H1 (cell line): ENCODE data around the gene SAP30L.

ENCODE experiments used
- E2F6 ChIP-seq: IDR thresholded peaks from 2 replicates; pipeline ENCODE4 v1.6.1; 2012; ENCODE audit warnings: inconsistent platforms
- EP300 ChIP-seq, 2 experiments: IDR thresholded peaks; 1 replicate in 1 of 2; 2 replicates in 1 of 2; pipeline ENCODE4 v1.6.1; 2011 to 2012; ENCODE audit warnings: low read depth in 2 of 2, low read length in 2 of 2, mild to moderate bottlenecking in 2 of 2, borderline replicate concordance in 1 of 2, inconsistent platforms in 1 of 2, moderate library complexity in 1 of 2
- EZH2 ChIP-seq: fragments of 200-600 bp; sonication (generic); IDR thresholded peaks from 2 replicates; pipeline ENCODE4 v1.7.1; 2012; ENCODE audit warnings: low read depth, mild to moderate bottlenecking, moderate library complexity, low read length, inconsistent platforms; ENCODE audit not compliant: severe bottlenecking
- FOSL1 ChIP-seq: IDR thresholded peaks from 2 replicates; pipeline ENCODE4 v1.6.1; 2011; ENCODE audit warnings: mild to moderate bottlenecking, low read depth, low read length, moderate library complexity; ENCODE audit not compliant: insufficient read depth
- MAFK ChIP-seq: IDR thresholded peaks from 2 replicates; pipeline ENCODE4 v1.6.1; 2012; ENCODE audit warnings: low read depth, mild to moderate bottlenecking, improper control_type of control experiment, low read length
- MAX ChIP-seq: IDR thresholded peaks from 2 replicates; pipeline ENCODE4 v1.6.1; 2012; ENCODE audit warnings: inconsistent platforms
- POLR2A ChIP-seq, 2 experiments: IDR thresholded peaks; 1 replicate in 1 of 2; 2 replicates in 1 of 2; pipeline ENCODE4 v1.6.1; 2011; ENCODE audit warnings: low read depth in 2 of 2, low read length in 2 of 2, mild to moderate bottlenecking in 2 of 2; ENCODE audit errors: control extremely low read depth in 1 of 2
- RFX5 ChIP-seq: IDR thresholded peaks from 2 replicates; pipeline ENCODE4 v1.6.1; 2011; ENCODE audit warnings: low read depth, low read length, improper control_type of control experiment, borderline replicate concordance
- SAP30 ChIP-seq: fragments of 300-600 bp; sonication (generic); IDR thresholded peaks from 2 replicates; pipeline ENCODE4 v1.7.1; 2012; ENCODE audit warnings: low read length, moderate library complexity, mild to moderate bottlenecking, inconsistent platforms; ENCODE audit not compliant: insufficient read depth, insufficient replicate concordance
- SIX5 ChIP-seq: IDR thresholded peaks from 2 replicates; pipeline ENCODE4 v1.6.1; 2011; ENCODE audit warnings: mild to moderate bottlenecking, low read depth, low read length
- SP2 ChIP-seq: IDR thresholded peaks from 2 replicates; pipeline ENCODE4 v1.6.1; 2012; ENCODE audit warnings: mild to moderate bottlenecking, low read length, inconsistent platforms
- TAF1 ChIP-seq: IDR thresholded peaks from 2 replicates; pipeline ENCODE4 v1.6.1; 2011; ENCODE audit warnings: mild to moderate bottlenecking, low read depth, low read length
- ZNF274 ChIP-seq: IDR thresholded peaks from 2 replicates; pipeline ENCODE4 v1.7.0; 2012; ENCODE audit warnings: low read length, borderline replicate concordance; ENCODE audit errors: extremely low read depth
- TF ChIP-seq, protein P1 (sequence below), 3 experiments: IDR thresholded peaks; 1 replicate in 2 of 3; 2 replicates in 1 of 3; pipeline versions ENCODE4 v1.5.1 to v1.6.1; 2011; ENCODE audit warnings: low read length in 3 of 3, mild to moderate bottlenecking in 3 of 3, inconsistent platforms in 2 of 3, low read depth in 1 of 3, moderate library complexity in 1 of 3; ENCODE audit not compliant: insufficient read depth in 1 of 3; ENCODE audit errors: control extremely low read depth in 1 of 3

DNA sequence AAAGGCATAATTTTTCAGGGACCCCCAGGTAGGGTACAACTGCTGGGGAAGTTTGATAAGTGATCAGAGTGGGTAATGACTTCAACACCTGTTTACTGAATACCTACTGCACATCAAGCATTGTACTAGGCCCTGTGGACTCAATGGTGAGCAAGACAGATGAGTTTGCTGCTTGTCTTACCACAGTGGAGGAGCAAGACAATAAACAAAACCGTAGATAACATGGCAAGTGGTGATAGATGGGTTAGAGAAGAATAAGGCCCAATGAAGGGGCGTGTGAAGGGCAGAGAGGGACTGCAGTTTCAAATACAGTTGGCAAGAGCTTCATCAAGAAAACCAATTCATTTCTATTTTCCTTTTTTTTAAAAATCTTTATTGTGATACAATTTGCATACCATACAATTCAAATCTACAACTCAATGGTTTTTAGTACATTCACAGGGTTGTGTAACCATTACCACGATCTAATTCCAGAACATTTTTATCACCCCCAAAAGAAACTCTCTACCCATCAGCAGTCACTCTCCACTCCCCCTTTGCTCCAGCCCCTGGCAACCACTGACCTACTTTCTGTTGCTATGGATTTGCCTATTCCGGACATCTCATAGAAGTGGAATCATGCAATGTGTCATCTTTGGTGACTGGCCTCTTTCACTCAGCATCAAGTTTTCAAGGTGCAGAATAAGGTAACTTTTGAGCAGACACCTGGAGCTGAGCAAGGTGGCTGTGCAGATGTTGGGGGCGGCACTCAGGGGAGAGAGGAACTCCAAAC is 64.2 kb downstream of the SAP30L start:
- no peak for TF ChIP-seq ZNF274
- TF ChIP-seq FOSL1: no peak
- no peak for TF ChIP-seq POLR2A (IDR thresholded peaks at IDR 0.05; ENCODE audit: control extremely low read depth in 1 of 2, low read depth in 2 of 2, low read length in 2 of 2)
- TF ChIP-seq SIX5: no peak
- TF ChIP-seq MAFK: no peak
- TF ChIP-seq, protein P1, sequence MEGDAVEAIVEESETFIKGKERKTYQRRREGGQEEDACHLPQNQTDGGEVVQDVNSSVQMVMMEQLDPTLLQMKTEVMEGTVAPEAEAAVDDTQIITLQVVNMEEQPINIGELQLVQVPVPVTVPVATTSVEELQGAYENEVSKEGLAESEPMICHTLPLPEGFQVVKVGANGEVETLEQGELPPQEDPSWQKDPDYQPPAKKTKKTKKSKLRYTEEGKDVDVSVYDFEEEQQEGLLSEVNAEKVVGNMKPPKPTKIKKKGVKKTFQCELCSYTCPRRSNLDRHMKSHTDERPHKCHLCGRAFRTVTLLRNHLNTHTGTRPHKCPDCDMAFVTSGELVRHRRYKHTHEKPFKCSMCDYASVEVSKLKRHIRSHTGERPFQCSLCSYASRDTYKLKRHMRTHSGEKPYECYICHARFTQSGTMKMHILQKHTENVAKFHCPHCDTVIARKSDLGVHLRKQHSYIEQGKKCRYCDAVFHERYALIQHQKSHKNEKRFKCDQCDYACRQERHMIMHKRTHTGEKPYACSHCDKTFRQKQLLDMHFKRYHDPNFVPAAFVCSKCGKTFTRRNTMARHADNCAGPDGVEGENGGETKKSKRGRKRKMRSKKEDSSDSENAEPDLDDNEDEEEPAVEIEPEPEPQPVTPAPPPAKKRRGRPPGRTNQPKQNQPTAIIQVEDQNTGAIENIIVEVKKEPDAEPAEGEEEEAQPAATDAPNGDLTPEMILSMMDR (IDR thresholded peaks at IDR 0.05; ENCODE audit: control extremely low read depth in 1 of 3, insufficient read depth in 1 of 3, low read depth in 1 of 3, low read length in 3 of 3): no peak
- TF ChIP-seq TAF1: no peak
- TF ChIP-seq SP2: no peak
- TF ChIP-seq EZH2: no peak
- no peak for TF ChIP-seq SAP30
- no peak for TF ChIP-seq MAX
- no peak for TF ChIP-seq RFX5
- no peak for TF ChIP-seq E2F6
- no peak for TF ChIP-seq EP300 (IDR thresholded peaks at IDR 0.05; ENCODE audit: borderline replicate concordance in 1 of 2, low read depth in 2 of 2, low read length in 2 of 2)
